Stimulated activated memory B cell treated with anti-CD40 and anti-IgM and Interleukin-4, amounts not matched to agents 10 μg/mL and 1 μg/mL and 100 μg/mL, for 72 hours (primary cell): Measurements from ENCODE around the gene OPRD1.

Experiments
- ATAC-seq: fragments of 150-1000 bp; cut with Tn5 transposase; 2 replicates; pipeline ENCODE4 v1.10.0; 2021
- H3K27ac Mint-ChIP-seq: one replicate; pipeline ENCODE4 v1.8.0; 2022; ENCODE audit warnings: mild to moderate bottlenecking, mixed read lengths
- H3K27me3 Mint-ChIP-seq: one replicate; pipeline ENCODE4 v1.8.0; 2022; ENCODE audit warnings: mixed read lengths
- H3K36me3 Mint-ChIP-seq: one replicate; pipeline ENCODE4 v1.8.0; 2022; ENCODE audit warnings: mixed read lengths
- H3K4me1 Mint-ChIP-seq: one replicate; pipeline ENCODE4 v1.8.0; 2022; ENCODE audit warnings: mixed read lengths
- H3K4me3 Mint-ChIP-seq: one replicate; pipeline ENCODE4 v1.8.0; 2022; ENCODE audit warnings: mild to moderate bottlenecking, moderate library complexity, mixed read lengths
- H3K9me3 Mint-ChIP-seq: one replicate; pipeline ENCODE4 v1.8.0; 2022; ENCODE audit warnings: mixed read lengths

The OPRD1 gene

DNA sequence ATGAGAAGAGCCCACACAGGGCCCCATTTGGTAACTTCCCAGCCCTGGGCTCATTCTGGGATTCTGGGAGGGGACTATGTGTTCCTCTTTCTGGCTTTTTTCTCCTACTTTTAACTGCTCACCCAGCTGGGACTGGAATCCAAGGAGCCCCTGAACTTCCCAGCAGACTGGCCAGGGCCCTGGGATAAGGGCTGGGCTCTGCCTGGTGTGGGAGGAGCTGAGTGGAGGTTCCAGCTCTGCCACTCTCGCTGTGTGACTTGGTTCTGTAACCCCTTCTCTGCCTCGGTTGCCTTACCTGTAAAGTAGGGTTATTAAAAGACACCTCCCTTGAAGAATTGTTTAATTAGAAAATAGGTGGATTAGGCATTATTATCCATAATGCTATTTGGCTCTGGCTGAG lies 82.8 kb downstream of the OPRD1 start:
- H3K36me3 Mint-ChIP-seq = peaks cover 28% of the 10 kb centered on the region
- H3K27ac Mint-ChIP-seq = no peak overlapping the region
- no peaks in the 10 kb centered on the region for H3K27me3 Mint-ChIP-seq
- no peaks in the 10 kb centered on the region for H3K9me3 Mint-ChIP-seq
- no peak for ATAC-seq
- peaks cover 78% of the 10 kb centered on the region for H3K4me1 Mint-ChIP-seq
- no peak overlapping the region for H3K4me3 Mint-ChIP-seq

DNA sequence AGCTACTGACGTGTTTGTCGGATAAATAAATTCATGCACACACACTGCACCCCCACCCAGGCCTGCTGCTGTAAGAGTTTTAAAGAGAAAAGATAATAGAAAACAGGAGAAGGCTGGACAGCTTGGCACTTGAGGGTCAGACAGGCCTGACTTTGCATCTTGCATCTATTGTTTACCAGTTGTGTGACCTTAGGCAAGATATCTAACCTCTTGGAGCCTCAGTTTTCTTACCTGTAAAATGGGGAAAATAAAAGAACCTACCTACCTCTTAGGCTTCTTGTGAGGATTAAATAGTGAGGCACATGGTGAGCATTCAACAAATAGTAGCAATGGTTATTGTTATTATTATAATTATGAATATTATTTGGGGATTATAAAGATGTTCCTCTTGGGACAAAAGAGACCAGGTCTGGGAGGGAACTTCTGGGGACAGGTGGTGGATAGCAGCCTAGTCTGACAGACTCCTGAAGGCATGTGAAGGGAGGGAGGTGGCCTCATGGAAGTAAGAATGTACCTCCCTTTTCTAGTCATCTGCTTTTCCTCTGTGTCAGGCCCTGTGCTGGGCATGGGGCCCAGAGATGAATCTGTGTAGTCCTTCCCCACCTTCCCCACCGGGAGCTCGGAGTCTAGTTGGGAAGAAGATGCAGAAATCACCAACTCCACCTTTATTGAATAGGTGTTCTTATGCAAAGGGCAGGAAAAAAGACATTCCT lies 84.1 kb downstream of the OPRD1 start:
- Mint-ChIP-seq H3K4me3 (no peak overlapping the region), H3K36me3 (peaks cover 35% of the 10 kb centered on the region), H3K4me1 (peaks cover 72% of the 10 kb centered on the region), H3K9me3 (no peaks in the 10 kb centered on the region), H3K27me3 (no peaks in the 10 kb centered on the region), H3K27ac (peak overlapping the region; percentile 57)
- ATAC-seq = no peak

DNA sequence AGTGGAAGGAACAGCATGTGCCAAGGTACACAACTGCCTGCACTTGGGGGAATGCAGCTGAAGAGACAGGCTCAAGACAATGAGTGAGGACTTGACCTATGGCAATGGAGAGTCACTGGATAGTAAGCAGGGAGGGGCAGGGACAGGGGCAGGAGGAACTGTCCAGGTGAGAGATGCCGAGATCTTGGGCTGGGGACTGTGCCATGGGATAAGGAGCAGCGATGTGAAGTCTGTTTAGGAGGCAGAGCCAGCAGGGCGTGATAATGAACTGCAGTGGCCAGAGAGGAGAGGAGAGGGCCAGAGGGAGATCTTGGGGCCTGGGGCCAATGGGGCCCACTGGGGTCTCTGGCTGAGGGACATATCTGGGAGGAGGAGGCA lies 84.6 kb downstream of the OPRD1 start:
- Mint-ChIP-seq H3K36me3 (peaks cover 33% of the 10 kb centered on the region), H3K27ac (peak overlapping the region; percentile 57), H3K4me1 (peaks cover 68% of the 10 kb centered on the region), H3K9me3 (no peaks in the 10 kb centered on the region), H3K4me3 (no peak overlapping the region), H3K27me3 (no peaks in the 10 kb centered on the region)
- ATAC-seq = no peak

DNA sequence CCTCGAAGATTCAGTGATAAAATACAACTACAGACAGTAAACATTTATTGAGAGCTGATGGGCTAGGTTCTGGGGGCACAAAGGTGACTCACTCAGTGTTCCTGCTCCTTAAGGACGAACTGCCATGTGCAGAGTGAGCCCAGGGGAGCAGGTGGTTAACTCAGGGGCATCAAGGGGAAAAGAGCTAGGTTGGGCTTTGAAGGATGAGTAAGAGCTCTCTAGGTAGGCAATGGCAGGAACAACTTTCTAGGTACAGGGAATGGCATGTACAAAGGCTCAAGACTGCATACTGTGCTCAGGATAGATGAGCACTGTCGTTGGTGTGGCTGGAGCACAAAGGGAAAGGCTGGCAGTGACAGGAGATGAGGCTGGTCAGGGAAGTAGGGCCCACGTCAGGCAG lies 85.8 kb downstream of the OPRD1 start:
- Mint-ChIP-seq H3K4me3 (no peak overlapping the region), H3K27me3 (no peaks in the 10 kb centered on the region), H3K27ac (peak overlapping the region; percentile 57), H3K9me3 (no peaks in the 10 kb centered on the region), H3K4me1 (peaks cover 67% of the 10 kb centered on the region), H3K36me3 (peaks cover 32% of the 10 kb centered on the region)
- no peak for ATAC-seq

DNA sequence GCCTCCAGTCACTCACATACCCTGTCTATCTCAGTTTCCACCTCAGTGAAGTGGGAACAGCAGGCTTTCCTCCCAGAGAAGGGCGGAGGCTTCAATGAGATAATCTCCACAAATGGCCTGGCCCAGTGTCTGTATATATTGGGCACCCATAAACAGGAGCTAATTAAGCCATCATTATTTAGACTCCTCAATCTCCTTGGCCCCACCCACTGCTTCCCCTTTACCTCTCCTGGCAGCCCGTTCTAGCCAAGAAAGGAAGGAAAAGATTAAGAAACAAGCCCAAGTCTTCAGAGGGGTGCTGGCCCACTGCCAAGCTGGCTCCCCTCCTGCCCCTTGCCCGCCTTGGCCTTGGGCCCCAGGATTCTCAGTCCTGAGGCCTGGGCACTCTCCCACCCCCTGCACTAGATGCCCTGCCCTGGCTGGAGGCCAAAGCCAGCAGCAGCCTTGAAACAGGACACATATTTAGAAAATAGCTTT lies 86.5 kb downstream of the OPRD1 start:
- H3K27ac Mint-ChIP-seq = peak overlapping the region; percentile 57

DNA sequence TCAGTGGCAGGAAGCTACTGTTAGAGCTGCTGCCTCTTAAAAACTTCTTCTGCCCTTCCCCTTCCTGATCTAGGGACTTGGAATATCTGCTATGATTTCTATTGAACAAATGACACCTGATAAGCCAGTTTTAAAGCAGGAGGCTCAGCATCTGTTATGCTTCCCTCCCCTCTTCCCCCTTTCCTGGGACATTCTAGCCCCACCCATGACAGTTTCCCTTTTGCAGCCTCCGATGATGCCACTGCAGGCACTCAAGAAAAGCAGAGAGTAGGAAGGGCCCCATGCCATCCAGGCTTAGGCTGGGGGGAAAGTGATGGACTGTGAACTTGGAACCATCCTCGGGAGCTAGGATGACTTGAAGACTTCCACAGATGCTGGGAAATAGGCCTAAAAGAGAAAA lies 87.3 kb downstream of the OPRD1 start:
- Mint-ChIP-seq H3K4me3 (no peak overlapping the region), H3K9me3 (no peaks in the 10 kb centered on the region), H3K27ac (peak overlapping the region; percentile 57), H3K36me3 (peaks cover 40% of the 10 kb centered on the region), H3K27me3 (no peaks in the 10 kb centered on the region), H3K4me1 (peaks cover 56% of the 10 kb centered on the region)
- no peak for ATAC-seq

More for the DNA sequence above, 86.5 kb downstream of the OPRD1 start:
- Mint-ChIP-seq H3K36me3 (peaks cover 34% of the 10 kb centered on the region), H3K4me3 (no peak overlapping the region), H3K4me1 (peaks cover 64% of the 10 kb centered on the region), H3K27me3 (no peaks in the 10 kb centered on the region), H3K9me3 (no peaks in the 10 kb centered on the region)
- ATAC-seq = no peak

DNA sequence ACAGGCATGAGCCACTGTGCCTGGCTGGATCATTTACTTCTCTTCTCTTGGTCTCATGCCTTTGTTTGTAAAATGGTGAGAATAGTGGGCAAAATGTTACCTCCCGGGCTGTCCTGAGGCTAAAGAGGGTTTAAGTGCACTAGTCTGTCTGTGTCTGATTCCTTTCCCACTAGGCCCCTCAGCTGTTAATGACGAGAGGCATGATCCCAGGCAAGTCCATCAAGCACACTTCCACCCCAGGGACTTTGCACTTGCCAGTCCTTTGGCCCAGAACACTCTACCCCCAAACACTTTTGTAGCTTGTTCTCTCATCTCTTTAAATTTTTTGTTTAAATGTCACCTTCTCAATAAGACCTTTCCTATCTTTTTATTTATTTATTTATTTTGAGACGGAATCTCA lies 88.6 kb downstream of the OPRD1 start:
- no peak for ATAC-seq
- H3K4me3 Mint-ChIP-seq = no peak overlapping the region
- H3K27me3 Mint-ChIP-seq = no peaks in the 10 kb centered on the region
- H3K9me3 Mint-ChIP-seq = no peaks in the 10 kb centered on the region
- no peak overlapping the region for H3K27ac Mint-ChIP-seq
- H3K36me3 Mint-ChIP-seq = peaks cover 42% of the 10 kb centered on the region
- H3K4me1 Mint-ChIP-seq = peaks cover 54% of the 10 kb centered on the region

DNA sequence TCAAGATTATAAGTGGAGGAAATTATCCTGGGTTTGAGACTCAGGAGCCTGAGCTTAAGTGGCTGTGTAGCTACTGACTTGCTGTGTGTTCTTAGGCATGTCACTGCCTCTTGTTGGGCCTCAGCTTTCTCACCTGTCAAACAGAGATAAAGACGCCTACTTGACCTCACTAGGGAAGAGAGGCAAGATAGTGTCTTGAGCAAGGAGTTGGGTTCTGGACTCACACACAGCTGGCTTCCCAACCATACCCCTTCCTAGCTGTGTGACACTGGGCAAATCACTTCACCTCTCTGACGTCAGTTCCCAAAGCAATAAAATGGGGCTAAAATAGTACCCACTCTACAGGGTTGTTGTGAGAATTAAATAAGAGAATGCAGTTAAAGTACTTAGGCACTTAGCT lies 90.8 kb downstream of the OPRD1 start:
- peaks cover 37% of the 10 kb centered on the region for H3K4me1 Mint-ChIP-seq
- no peak overlapping the region for H3K4me3 Mint-ChIP-seq
- no peak overlapping the region for H3K27ac Mint-ChIP-seq
- no peaks in the 10 kb centered on the region for H3K27me3 Mint-ChIP-seq
- no peaks in the 10 kb centered on the region for H3K9me3 Mint-ChIP-seq
- H3K36me3 Mint-ChIP-seq = peaks cover 29% of the 10 kb centered on the region
- ATAC-seq = no peak

DNA sequence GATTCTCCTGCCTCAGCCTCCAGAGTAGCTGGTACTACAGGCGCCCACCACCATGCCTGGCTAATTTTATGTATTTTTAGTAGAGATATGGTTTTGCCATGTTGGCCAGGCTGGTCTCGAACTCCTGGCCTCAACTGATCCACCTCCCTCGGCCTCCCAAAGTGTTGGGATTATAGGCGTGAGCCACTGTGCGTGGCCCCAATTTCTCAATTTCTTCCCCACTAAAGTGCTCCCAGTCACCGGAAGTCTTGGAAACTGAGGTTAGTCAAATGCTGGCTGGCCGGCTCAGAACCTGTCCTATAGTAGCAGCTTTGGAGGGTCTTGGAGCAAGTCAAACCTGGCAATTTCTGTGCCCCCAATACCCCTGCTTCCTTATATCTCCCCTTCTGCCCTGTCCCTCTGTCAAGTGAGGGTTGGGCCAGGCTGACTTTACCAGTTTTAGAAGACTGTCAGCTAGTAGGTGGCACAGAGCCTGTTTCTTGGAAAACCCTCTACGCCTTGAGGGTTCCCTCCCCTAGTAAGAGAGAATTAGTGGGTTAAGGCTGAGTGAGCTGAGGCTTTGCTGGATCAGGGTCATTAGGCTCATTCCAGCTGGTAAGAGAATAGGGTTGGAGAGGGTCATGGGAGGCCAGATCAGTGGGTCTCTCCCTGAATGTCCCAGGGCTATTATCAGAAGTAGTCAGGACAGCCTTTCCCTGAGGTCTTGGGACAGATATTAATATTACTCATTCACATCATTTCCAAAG lies 94.1 kb downstream of the OPRD1 start:
- Mint-ChIP-seq H3K27me3 (no peaks in the 10 kb centered on the region), H3K4me3 (no peak overlapping the region), H3K27ac (no peak overlapping the region), H3K4me1 (peaks cover 14% of the 10 kb centered on the region), H3K36me3 (peaks cover 17% of the 10 kb centered on the region), H3K9me3 (no peaks in the 10 kb centered on the region)
- no peak for ATAC-seq

DNA sequence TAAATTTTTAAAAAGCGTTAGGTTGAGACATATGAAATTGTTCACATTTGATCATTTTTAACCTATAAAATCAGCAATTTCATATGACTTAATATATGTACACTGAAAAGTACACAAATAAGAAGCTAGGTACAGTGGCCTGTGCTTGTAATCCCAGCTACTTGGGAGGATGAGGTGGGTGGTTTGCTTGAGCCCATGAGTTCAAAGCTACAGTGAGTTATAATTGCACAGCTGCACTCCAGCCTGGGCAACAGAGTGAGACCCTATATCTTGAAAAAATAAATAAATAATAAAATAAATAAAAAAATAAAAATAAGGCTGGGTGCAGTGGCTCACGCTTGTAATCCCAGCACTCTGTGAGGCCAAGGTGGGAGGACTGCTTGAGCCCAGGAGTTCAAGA lies 97.2 kb downstream of the OPRD1 start:
- H3K4me3 Mint-ChIP-seq = no peak overlapping the region
- no peaks in the 10 kb centered on the region for H3K9me3 Mint-ChIP-seq
- H3K4me1 Mint-ChIP-seq = peaks cover 14% of the 10 kb centered on the region
- no peak overlapping the region for H3K27ac Mint-ChIP-seq
- peaks cover 4% of the 10 kb centered on the region for H3K36me3 Mint-ChIP-seq
- no peaks in the 10 kb centered on the region for H3K27me3 Mint-ChIP-seq
- no peak for ATAC-seq

DNA sequence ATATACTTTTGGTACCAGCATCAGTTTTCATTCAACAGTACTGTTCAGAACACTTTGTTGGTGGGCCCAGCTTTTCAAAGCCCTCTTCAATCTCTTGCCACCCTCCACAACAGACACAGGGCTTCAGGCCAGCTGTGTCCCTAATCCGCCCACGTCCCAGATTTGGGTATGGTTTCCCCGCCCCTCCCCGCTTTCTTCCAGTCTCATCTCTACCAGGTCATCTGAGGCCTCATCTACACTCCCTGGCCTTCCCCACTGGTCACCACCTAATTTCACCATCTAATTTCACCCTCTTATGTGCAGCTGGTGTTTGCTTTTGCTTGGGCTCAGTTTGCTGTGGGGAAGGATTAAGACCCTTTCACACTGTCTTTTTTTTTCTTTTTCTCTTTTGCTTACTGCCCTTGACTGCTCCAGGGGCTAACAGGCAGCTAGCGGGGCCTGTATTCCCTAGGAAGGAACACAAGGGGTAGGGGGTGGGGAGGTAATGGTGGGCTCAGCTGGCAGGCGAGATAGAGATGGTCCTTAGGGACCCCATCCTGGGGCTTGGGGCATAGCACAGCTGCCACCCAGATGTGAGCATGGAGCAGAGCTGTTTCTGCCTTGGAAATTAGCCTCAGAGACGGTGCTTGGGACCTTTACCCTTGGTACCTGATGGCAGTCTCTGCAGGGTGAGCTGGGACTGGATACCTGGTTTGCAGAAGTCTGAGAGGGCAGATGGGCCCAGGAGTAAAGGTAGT lies 98.6 kb downstream of the OPRD1 start:
- no peaks in the 10 kb centered on the region for H3K27me3 Mint-ChIP-seq
- peaks cover 20% of the 10 kb centered on the region for H3K4me1 Mint-ChIP-seq
- H3K4me3 Mint-ChIP-seq = no peak overlapping the region
- peak overlapping the region; percentile 12 for H3K27ac Mint-ChIP-seq
- ATAC-seq = no peak
- H3K9me3 Mint-ChIP-seq = no peaks in the 10 kb centered on the region
- no peaks in the 10 kb centered on the region for H3K36me3 Mint-ChIP-seq

DNA sequence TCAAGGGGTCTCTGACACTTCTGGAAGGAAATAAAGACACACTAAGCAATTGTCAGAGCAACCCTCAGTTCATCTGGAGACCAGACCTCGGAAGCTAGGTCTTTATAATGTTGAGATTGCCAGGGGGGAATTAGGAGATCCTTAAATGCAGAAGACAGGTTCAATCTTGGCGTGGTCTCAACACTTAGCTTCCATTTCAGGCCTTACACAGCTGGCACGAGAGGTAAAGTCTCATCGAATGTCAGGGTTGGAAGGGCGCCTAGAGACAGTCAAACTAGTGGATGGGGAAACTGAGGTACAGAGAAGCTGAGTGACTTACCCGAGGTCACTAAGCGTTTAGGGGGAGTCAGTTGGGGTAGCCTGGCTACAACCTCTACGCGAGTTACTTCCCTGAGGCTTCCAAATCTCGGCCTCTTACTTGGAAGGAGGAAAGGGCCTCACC lies 101.8 kb downstream of the OPRD1 start:
- H3K9me3 Mint-ChIP-seq = no peaks in the 10 kb centered on the region
- peaks cover 50% of the 10 kb centered on the region for H3K4me1 Mint-ChIP-seq

DNA sequence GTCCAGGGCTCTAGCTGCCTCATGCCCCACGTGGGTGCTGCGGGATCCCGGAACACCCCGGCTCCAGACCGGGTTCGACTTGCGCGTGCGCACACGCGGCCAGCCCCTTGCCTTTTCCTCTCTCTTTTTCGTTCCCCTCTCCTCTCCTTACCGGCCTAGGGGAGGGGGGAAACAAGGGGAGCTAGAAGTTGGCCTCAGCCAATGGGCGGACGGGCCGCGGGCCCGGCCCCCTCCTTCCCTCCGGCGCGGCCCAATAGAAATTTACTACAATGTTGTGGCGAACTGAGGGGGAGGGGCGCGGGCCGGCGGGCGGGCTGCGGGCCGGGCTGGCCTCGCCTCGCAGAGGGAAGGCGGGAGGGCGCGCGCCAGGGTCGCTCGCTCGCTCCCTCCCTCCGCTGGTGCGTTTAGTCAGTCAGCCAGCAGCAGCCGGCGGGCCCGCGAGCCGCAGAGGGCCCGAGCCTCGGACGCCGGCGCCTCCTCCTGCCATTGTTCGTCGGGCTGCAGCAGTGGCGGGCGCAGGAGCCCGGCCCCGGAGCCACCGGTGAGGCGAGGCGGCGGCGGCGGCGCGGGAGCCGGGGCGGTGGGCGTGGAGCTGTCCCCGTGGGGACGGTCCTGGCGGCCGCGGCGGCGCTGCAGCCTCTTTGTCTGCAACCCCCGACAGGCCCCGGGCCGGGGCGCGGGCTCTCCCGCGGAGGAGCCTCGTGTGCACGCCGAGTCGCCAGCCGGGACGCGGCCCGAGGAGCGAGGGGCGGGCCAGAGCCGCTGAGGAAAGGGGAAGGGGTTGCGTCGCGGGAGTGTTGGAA lies 102.5 kb downstream of the OPRD1 start, which contains the start of gene EPB41:
Gene EPB41, plus strand, starts transcription at position 342 of the 803 bp plus-strand sequence. CDS start 72,869 bp downstream, outside the sequence.
- Mint-ChIP-seq H3K4me1 (peaks cover 55% of the 10 kb centered on the region), H3K27ac (peak within 1 kb of the TSS; percentile 86), H3K36me3 (peaks cover 6% of the 10 kb centered on the region), H3K4me3 (peak within 1 kb of the TSS; percentile 90), H3K9me3 (no peaks in the 10 kb centered on the region), H3K27me3 (no peaks in the 10 kb centered on the region)
- ATAC-seq = peak; percentile 98

More for the DNA sequence above, 101.8 kb downstream of the OPRD1 start:
- no peak for ATAC-seq
- Mint-ChIP-seq H3K27me3 (no peaks in the 10 kb centered on the region), H3K4me3 (peak overlapping the region; percentile 90), H3K36me3 (peaks cover 6% of the 10 kb centered on the region), H3K27ac (peak overlapping the region; percentile 86)

DNA sequence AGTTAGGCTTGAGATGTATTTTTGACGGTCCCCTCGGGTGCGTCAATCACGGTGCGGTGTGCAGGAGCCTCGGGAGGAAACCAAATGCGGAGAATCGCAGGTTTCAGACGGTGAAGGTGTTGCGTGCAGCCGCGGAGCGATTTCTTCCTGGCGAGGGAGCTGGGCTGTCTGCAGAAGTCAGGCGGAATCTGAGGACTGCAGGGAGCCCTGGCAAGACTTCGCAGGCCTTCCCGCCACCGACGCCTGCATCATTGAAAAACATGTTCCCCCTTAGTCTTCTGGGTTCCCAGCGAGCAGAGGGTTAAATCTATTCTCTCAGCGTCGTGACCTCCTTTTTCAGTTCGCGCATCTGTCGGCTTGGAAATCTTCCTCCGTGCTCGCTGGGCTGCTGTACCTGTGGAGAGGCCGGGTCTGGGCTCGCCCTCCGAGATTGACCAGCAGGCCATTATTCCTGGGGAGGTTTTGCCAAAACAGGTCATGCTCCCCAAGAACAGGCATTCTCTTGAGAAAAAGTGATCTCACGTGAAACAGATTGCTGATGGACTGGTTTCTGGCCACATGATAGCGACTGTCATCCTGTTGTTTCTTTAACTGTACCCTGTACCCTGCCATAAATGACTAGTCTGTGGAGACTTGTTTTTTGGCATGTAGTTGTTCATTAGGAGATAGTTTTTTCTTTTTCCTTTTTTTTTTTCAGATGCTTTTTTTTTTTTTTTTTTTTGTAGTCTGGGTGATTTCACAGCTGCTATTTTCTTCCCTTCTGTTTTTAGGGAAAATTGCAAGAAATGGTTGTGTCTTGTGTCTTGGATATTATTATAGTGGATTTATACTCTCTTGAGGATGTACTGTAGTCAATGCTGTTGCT lies 103.3 kb downstream of the OPRD1 start:
- no peaks in the 10 kb centered on the region for H3K9me3 Mint-ChIP-seq
- peak overlapping the region; percentile 90 for H3K4me3 Mint-ChIP-seq
- H3K4me1 Mint-ChIP-seq = peaks cover 62% of the 10 kb centered on the region

More for the DNA sequence above, 103.3 kb downstream of the OPRD1 start:
- Mint-ChIP-seq H3K27ac (peak overlapping the region; percentile 86), H3K27me3 (no peaks in the 10 kb centered on the region), H3K36me3 (peaks cover 6% of the 10 kb centered on the region)
- ATAC-seq = peak; percentile 37
